NCI-H2107 treated with DMSO at 0.1 percent for 48 hours (cell line): Measurements from ENCODE around the gene SAYSD1.

Experiments used
- DNase-seq: peaks from one replicate; lab custom pipeline; 2025; ENCODE audit not compliant: unreplicated experiment; lab: John Stamatoyannopoulos, UW

Gene SAYSD1

DNA sequence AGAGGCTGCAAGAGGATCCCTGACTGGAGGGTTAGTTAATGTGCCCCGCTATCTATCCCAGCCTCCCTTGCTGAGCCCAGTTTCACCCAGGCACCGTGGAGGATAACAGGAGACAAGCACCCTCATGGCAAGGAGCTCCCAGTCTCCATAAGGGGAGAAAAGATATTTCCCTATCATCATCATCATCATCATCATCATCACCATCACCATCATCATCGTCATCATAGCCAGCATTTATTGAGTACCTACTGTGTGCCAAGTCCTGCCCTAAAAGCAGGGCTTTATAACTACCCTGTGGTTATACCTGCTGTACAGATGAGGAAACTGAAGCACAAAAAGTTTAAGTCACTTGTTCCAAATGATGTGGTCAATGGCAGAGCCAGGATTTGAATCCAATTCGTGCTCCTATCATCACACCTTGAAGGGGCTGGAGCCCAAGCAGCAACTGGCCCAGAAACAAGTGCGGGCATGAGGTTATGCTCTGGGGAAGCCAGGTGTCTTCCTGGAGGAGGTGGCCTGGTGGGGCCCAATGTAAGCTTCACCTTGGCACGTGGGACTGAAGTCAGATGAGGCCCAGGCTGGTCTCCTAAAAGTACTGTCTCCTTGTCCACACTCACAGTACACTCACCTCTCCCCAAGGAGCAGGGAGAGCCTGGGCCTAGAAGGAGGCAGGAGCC is 56.4 kb downstream of the SAYSD1 start:
- no peak for DNase-seq

DNA sequence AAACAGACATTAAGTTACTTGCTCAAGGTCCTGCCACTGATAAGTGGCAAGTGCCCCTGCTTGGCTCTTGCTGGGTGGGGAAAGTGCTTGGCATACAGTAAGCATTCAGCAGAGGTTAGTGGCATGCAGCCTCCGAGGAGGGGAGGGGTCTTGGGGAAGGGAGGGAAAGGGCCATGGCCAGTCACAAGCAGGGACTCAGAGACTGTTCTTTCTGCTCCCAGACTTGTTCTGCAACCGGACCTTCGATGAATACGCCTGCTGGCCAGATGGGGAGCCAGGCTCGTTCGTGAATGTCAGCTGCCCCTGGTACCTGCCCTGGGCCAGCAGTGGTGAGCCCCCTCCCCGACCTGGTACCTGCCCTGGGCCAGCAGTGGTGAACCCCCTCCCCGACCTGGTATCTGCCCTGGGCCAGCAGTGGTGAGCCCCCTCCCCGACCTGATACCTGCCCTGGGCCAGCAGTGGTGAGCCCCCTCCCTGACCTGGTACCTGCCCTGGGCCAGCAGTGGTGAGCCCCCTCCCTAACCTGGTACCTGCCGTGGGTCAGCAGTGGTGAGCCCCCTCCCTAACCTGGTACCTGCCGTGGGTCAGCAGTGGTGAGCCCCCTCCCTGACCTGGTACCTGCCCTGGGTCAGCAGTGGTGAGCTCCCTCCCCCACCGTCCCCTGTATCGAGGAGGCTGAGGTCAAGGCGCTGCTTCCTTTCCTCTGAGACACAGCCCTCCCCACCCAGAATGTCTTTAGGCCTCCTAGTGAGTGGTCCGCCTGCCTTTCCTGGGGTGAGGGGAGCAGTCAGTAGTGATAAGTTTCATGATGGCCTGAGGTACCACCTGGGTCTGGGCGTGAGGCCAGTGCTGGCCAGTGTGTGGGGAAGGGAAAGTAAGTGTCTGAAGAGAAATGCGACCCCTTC is 57.5 kb downstream of the SAYSD1 start:
- DNase-seq: no peak

DNA sequence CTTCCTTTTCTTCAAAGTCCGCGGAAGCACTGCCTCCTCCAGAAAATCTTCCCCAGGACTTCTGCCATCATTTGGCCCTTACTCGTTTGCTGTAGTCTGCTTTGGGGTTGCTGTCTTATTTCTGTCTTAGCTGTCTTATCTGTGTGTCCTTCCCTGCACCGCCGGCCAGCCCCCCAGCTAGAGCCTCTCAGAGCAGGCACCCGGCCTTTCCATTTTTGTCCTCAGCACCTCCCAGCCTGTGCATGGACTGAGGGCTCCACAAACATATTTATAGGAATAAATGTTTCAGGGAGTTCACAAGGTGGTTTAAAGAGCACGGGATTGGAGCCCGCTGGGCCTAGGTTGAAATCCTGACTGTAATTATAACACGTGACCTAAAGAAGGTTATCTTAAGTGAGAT is 58.3 kb downstream of the SAYSD1 start:
- DNase-seq: no peak

DNA sequence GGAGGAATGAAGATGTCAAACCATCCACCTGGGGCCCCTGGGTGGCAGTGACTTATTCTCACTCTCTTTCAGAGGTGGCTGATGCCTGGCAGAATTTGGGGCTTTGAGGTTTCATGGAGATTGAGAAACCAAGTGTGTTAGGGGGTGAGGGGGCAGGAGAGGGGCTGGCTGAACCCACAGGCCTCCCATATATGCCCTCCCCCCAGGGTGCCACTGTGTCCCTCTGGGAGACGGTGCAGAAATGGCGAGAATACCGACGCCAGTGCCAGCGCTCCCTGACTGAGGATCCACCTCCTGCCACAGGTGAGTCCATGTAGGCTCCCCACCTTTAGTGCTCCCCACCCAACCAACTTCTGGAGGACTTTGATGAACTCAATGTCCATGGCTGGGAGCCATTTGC is 58.8 kb downstream of the SAYSD1 start:
- DNase-seq: no peak

DNA sequence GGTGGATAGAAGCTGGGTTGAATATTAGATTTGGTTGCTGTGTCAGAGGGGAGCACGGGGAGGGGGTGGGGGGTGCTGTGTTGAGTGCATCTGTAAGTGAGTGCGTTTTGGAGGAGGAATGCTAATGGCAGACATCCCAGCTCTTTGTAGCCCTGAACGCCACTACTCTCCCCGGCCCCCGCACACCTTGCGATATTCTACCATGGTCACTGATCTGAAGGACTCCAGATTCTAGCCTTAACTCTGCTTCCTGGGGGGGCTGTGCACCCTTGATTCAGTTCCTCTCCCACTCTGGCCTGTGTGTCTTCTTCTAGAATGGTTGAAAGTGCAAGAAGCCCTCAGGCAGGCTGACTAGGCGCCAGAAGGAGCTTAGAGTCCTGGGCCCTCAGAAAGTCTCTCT is 59.3 kb downstream of the SAYSD1 start:
- DNase-seq: no peak

DNA sequence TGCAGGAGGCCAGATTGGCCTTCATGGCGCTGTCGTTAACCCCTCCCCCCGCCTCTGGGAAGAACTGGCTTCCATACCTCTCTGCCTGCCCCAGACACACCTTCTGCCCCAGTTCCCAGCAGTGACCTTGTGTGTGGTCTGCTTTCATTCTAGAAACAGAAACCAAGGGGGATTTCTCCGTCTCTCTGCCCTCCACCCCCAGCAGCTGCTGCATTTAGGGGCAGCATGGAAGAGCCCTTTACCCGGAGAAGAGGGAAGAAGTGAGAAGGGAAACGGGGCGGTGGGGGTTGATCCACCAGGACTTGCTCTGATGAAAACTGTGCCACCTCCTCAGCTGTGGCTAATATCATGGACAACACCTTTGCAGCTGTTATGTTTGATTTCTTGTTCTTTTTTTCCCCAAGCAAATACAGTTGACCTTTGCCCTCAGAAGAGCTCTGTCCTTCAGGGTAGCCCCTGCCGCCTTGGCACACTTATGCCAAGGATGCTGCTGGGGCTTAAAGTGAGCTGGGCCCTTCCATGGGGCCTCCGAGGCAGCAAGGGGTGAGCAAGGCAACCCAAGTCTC is 60.3 kb downstream of the SAYSD1 start:
- no peak for DNase-seq
